Stimulated activated CD4-positive, alpha-beta T cell treated with anti-CD3 and anti-CD28 coated beads, Interleukin-12 subunit alpha, Interleukin-12 subunit beta, amount 100 ng/mL, for 48 hours (primary cell): ENCODE data around the gene GRIP1.

Experiments
- DNase-seq, 3 donors: peaks; one replicate each; pipeline ENCODE4 v3.0.0-alpha.2; 2020; ENCODE audit warnings: low read depth in 2 of 3, low spot score in 1 of 3

Gene GRIP1

DNA sequence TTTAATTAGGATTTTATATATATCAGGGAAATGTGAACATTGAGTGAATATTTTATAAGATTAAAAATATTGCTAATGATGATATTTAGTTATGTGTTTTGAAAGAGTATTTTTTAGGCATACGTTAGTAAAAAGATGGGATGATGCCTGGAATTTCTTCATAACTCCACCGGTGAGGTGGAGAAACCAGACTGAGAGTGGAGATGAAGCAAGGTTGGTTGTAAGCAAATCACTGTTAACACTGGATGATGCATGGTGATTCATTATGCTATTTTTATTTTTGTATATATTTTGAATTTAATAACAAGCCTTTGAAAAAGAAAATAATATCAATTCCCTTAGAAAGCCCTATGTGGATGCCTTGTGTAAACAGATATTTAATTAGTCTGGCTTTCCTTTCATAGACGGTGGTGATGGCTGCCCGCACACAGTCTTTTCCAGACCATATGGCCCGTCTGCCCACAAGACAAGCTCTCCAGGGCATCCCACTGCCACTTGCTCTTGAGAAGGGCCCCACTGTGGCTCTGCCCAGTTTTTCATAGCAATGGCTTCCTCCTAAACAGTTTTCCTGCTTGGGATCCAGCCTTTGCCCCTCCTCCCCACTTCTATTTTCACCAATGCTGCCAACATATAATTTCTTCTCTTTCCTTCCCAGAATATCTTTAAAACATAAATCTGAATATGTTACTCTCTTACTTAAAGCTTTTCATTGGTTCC lies 281.1 kb downstream of the GRIP1 start:
- no peak for DNase-seq

DNA sequence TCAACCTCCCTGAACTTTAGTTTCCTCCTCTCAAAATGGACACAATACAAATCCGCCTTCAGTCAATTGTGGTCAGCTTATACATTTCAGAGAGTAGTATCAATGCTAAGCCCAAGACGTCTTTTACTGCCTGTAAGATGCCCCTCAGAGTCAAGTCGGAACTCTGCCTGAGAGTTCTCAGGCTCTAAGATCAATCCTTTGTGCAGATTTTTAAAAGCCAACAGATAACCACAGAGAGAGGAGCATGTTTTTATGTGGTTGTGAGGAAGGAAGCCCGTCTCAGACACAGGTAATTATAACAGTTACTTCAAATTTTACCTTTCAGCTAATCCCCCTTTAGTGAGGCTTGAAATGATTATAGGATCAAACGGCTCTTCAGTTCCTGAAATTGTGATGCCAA lies 285.0 kb downstream of the GRIP1 start:
- DNase-seq = no peak

DNA sequence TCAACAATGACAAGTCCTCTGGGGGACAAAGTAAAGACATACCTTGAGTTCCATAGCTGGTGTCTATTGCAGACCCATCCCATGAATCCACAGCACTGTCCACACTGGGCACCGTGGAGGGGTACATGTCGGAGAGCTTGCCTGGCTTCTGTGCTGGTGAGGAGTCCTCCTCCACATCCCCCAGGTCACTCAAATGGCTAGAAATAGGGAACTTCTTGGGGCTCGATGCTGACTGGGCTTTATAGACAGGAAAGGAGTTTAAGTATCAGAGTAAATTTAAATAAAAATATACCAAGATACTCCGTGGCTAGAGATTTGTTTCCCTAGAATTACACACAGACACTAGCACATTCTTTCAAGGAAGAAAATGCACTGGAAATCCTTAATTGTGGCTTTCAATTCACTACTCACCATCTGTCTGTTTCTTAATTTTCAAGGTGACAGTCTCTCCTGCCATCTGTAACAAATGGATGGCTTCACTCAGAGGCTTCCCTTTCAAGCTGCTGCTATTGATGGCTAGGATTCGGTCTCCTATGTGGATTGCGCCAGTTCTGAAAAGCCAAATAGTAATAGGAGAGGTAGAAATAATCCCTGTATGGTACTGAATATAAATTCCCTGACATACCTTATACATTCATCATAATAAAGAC lies 286.5 kb downstream of the GRIP1 start:
- no peak for DNase-seq

DNA sequence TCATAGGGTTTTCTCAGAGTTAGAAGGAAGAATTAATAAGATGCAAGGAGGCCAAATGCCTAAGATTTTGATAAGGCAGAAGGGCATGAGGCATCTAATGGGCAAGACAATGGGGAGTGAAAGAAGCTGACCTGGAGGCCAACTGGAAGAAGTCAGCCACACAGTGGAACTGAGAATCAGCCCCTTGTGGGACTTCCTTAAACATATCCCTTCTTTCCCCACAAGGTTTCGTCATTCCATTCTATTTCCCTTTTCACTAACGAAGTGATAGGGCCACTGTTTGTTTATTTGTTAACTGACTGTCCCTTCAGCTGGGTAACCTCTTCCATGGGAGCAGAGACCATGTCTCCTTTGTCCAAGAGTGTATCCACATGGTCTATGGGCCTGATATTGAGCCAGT lies 290.4 kb downstream of the GRIP1 start:
- no peak for DNase-seq

DNA sequence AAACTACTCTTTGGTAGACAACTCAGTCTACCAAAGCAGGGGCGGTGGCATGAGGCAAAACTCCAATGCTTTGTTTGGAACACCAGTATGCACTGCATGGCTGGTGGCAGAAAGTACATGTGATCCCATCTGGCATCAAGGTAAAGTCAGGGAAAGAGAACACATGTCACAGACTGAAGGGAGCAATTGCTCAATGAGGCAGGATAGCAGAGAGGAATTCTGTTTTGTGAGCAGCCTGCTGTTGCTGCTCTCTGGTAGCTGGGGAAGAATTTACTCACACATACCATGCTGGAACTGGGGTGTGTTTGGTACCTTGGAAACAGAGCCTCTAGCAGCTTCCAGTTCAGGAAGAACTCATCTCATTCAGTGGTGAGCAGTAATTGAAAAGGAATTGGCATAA lies 291.8 kb downstream of the GRIP1 start:
- no peak for DNase-seq

DNA sequence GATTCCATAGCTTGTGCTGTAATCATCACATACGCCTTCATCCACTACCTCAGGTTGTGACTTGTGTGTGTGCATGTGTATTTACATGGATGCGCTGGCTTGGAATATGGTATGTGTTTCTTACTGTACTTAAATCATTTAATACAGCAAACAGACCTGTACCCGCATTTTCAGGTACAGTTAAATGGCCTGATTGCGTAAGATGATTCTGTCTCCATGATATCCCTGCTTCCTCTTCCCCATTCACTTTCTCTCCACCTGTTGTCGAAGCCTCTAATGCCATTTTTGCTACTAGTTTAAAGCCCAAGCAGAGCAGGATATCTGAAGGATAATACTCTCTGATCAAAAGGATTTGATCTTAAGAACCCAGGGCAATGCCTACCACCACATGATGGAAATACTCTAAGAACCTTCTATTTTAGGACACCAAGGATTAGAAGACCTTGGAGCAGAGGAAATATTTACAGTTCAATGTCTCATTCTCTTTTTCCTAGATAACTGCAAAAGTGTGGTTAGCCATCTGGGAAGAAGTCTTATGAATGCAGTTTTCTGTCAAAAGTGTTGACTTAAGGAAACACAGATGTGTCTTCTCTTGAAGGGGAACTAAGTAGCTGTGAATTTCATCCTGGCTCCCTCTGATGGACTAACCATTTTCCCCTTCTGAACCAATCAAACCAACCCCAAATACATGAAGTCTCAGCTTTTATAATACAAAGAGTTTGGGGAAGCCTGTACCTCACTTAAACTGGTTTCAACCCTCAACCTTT lies 297.9 kb downstream of the GRIP1 start:
- DNase-seq = no peak

DNA sequence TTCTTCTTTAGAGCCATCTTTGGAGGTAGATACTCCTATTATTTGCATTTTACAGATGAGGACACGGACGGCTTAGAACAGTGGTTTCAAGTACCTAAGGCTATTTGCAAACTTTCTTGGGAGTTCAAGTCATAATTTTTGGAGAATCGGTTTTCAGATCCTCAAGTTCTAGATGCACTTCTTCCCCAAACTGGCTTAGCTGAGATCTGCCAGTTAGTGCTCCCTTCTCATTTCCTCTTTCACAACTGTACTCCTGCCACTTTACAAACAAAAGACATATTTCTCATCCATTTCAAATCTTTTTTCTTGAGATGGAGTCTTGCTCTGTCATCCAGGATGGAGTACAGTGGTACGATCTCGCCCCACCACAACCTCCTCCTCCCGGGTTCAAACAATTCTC lies 299.3 kb downstream of the GRIP1 start:
- DNase-seq = no peak

DNA sequence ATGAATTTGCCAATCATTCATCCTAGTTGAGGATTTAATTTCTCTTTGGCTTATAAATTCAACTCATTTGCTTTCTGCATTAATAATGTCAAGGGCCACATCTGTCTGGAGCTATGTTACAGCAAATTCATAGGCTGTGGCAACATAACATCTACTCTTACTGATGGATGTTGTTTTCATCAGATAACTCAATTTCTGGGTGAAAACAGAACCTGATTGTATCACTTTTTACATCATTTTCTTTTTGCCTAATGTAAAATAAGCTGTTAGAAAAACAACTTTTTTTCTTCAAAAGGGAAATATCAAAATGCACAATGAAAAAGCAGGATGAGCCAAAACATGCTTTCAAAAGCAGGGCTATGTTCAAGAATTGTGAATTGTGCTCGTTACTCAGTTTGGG lies 303.3 kb downstream of the GRIP1 start:
- no peak for DNase-seq

DNA sequence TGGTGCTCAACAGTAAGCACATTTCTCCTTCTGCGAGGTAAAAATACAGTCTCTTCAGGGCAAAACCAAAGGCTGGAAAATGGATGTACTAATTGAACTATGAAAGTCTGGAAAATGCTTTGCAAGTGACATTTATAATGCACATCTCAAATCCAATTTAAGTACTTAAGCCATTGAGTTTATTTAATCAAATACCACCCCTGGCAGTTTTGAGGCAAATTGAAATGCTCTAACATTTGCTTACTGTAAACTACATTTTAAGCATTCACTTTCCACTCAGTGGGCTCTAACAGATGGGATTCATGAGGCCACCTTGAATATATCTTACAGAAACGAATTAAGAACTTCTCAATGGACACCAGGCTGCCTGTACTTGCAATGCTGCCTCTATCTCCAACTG lies 306.9 kb downstream of the GRIP1 start:
- no peak for DNase-seq

DNA sequence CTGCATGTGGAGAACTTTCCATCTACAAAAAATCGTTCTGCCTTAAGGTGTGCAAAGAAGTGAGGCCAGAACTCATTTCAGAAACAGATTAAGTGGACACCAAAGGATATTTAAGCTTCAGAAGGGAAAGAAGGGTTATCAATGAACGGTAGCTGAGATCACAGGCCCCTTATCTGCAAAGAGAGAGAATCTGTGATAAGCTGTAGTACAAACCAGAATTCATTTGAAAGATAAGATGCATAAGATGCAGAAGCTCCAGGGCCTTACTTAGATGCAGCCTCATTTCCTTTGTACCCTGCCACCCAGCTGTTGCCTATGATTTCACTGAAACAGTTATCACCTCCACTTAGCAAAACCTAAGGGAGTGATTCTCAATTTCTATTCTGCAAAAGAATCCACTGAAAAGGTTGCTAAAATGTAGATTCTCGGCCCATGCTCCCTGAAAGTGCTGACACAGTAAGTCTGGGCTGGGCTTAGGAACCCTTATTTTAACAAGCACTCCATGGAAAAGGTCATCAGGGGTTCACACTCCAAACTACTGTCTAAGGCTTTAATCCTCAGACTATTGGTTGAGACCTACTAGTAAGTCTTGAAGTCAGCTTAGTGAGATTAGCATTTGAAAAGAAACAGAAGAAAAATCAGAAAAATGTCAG lies 311.7 kb downstream of the GRIP1 start:
- DNase-seq = no peak

DNA sequence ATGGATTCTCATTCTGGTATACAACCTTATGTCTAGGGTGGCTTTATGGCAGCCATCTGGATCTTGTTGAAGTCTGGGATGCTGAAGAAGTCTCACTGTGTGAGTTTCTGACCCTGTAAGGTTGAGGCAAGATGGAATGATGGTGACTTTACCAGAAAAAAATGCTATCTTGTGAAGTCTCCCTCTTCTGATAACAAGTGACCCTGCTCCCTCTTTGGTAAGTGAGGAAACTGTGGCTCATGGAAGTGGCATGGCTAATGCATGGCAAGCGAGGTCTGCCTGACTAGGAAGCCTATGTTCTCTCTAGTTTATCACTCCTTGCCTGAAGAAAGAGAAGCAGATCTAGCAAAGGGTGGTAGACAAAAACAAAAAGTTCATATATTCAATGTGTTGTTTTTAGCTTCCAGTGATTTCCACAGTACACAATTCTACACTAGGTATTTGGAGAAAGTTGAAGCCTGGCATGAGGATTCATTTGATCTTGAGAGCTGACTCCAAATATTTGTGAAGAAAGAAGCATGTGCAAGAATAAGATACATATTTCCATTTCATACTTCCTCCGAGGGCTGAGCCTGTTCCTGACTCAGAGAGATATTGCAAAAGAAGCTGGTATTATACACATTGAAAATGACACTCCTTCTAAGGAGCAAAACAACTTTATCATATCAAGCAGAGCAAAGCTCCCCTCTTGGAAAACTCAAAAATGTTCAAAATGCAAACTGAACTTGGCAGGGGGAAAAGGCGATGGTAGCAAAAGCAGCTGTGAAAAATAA lies 313.0 kb downstream of the GRIP1 start:
- DNase-seq = no peak

DNA sequence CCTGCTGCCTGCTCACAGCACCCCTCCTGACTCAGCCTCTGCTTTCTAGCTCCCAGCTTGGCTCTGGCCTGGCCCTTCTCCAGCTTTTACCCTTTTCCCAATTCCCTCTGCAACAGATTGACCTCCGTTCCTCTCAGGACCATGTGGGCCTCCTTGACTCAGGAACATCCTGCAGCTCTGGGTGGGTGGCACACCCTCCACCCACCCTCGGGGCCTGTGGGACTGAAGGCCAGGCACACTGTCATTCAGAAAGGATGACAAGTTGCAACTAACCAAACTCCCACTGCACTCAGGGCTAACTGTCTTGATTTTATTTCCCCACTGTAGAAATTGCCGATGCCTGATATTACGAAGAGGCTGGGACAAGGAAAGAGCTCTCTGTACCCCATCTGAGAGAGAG lies 317.2 kb downstream of the GRIP1 start:
- no peak for DNase-seq

DNA sequence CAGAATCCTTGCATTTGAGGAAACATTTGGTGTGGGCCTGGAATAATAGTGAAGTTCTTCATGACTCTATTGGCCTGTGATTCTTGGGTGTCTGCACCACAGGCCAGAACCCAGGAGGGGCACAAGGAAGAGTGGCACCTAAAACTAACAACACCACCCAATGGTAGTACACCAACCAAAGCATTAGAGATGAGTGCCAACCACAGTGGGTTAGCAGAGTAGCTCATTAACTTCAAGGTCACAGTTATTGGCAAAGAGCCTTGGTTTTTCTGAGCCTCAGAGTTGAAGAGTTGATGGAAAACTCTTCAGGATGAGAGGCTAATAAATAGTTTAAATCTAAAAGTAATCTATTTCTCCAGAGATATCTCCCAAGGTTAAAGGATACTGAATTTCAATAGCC lies 319.6 kb downstream of the GRIP1 start:
- no peak for DNase-seq

DNA sequence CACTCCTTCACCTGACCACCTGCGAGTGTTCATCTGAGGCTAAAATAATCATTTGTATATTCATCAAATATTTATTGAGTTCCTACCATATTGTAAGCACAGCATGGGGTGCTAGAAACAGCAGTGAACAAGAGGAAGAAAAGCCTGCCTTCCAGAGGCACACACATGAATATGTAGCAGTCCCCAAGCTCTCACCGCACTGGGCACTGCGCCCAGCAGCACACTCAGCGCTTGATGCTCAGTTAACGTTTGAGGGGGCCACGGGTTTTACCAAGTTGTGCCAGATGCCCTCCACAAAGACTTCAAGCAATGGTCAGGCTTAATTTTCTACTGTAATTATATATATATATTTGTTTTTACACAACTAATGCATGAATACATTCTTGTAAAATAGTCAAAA lies 324.6 kb downstream of the GRIP1 start:
- no peak for DNase-seq

DNA sequence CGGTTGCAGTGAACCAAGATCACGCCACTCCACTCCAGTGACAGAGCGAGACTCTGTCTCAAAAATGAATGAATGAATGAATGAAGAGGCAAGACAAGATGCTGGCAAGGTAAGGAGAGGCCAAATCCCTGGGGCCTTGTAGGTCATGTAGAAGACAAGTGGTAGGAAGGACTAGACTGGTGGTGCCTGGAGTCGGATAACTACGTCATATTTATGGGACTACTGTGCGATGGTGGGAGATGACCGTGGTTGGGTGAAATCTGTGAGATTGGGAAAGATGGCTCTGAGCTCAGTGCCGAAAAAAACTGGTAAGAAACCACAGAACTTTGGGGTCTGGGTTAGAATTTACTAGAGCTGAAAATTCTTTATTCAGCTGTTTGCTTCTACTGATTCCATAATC lies 326.0 kb downstream of the GRIP1 start:
- DNase-seq = no peak

DNA sequence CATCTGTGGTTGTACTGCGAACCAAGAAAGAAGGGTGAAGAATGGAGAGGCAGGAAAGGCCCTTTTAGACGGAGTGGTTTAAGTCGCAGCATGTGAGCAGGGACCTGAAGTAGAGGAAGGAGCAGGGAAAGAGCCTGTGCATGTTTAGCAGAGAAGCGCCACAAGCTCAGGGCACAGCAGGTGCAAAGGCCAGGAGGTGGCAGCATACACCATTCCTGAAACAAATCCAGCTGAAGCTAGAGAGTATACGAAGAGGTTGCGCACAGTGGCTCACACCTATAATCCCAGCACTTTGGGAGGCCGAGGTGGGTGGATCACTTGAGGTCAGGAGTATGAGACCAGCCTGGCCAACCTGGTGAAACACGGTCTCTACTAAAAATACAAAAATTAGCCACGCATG lies 326.7 kb downstream of the GRIP1 start:
- no peak for DNase-seq

DNA sequence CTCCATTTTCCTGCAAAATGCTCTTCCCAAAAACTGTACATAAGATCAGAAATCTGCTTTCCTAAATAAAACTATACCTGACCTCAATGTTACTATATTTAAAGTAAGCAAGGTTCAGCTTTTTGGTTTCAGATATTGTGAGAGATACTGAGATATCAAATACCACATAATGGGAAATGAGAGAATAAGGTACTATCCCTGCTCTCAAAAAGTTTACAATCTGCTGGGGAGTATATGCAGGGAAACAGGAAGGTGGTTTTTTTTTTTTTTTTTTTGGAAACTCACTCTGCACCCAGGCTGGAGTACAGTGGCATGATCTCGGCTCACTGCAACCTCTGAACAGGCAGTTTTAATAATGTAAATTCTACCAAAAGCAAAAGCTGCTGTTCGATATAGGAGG lies 327.6 kb downstream of the GRIP1 start:
- no peak for DNase-seq

DNA sequence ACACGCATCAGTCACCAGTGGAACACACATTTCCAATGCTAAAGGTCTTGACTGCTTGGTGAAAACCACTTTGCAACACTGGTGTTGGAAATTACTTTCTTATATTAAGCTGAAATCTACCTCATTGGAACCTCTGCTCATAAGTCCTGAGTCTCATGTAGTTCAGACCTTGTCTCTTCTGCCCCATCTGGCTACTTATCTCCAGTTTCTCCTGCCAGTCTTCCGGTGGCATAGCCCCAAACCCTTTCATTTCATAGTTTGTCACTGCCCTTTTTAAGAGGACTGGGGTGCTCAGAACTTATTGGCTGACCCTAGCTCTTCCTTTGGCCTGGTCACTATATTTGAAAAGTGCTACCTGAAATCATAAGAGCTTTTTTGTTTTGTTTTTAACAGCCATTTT lies 332.9 kb downstream of the GRIP1 start:
- DNase-seq = no peak

DNA sequence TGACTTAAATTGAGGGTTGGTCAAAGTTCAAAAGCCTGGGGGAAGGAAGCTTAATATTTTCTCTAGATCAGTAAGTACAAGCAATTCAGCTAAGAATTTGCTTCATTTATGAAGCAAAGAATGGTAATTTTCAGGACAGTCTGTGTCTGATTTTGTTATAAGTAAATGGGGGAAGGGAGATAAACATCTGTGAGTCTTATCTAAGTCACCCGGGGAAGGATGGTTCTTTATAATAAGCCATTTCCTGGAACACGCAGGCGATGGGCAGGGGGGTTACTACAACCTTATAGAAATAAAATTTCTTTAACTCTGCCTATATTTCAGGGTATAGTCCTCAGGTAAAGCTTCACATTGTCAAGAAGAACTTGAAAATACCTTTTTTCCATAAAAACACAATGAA lies 333.7 kb downstream of the GRIP1 start:
- DNase-seq = no peak

DNA sequence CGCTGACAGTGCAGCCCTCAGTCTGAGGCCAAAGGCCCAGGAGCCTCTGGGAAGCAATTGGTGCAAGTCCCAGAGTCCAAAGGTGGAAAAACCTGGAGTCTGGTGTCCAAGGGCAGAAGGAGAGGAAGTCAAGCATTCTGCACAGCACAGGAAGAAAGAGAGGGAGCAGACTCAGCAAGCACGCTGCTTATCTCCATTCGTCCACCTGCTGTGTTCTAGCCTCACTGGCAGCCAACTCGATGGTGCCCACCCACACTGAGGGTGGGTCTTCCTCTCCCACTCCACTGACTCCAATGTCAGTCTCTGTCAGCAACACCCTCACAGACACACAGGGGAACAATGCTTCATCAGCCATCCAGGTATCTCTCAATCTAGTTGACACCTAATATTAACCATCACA lies 337.8 kb downstream of the GRIP1 start:
- no peak for DNase-seq

DNA sequence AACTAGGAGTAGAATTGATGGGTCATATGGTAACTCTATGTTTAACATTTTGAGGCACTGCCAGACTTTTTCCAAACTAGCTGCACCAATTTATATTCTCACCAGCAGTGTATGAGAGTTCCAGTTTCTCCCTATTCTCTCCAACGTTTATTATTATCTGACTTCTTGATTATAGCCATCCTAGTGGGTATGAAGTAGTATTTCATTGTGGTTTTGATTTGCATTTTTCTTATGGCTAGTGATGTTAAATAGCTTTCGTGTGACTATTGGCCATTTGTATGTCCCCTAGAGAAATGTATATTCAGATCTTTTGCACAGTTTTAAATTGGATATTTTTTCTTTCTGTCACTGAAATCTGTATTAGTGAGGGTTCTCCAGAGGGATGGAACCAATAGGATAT lies 338.7 kb downstream of the GRIP1 start:
- no peak for DNase-seq
